ENCODE measurements around the gene AGAP9. TPM values are rescaled to one million over a fixed set of nuclear protein-coding genes. Genes with fewer than 3 reads are reported as not detected.
"Not testable (repeated sequence)": the region's sequence is repeated elsewhere in the genome, so short reads cannot be mapped to it uniquely, and the experiment has no call there.

Gene AGAP9
- total and polyA plus RNA-seq, 12 donors: 0.24 to 35.6 (median 6.4) TPM

GRCh38 chr10:47489630-47490029 lies 33.8 kb downstream of the AGAP9 start:
- H3K27ac ChIP-seq; H3K4me1 ChIP-seq (replicated peaks in 1 of 2); H3K4me3 ChIP-seq; H3K27me3 ChIP-seq; intact Hi-C loops (cut with DNase I); H3K9me3 ChIP-seq (replicated peaks in 1 of 3); H3K36me3 ChIP-seq (replicated peaks in 1 of 2): not testable (repeated sequence)
- DNase-seq: peak in 1 of 7 donors; percentile 14
- 92 to 96% (median 93%) methylated on average over 2 of the region's 7 CpGs; no CpG with 5 or more reads in 1 of the 4 donors for WGBS, 4 donors

GRCh38 chr10:47485943-47486342 lies 37.5 kb downstream of the AGAP9 start:
- peak in 5 of 7 donors; percentile 27 to 58 (median 46) for DNase-seq
- intact Hi-C loops (cut with DNase I); H3K9me3 ChIP-seq (replicated peaks in 1 of 3); H3K27ac ChIP-seq; H3K27me3 ChIP-seq; H3K4me3 ChIP-seq; H3K4me1 ChIP-seq (replicated peaks in 1 of 2); H3K36me3 ChIP-seq (replicated peaks in 1 of 2): not testable (repeated sequence)
- WGBS, 4 donors: 14 to 74% (median 52%) methylated on average over 1 to 3 of the region's 4 CpGs

- H3K4me1 ChIP-seq (replicated peaks in 1 of 2); H3K36me3 ChIP-seq (replicated peaks in 1 of 2); H3K27ac ChIP-seq; H3K27me3 ChIP-seq; H3K4me3 ChIP-seq; H3K9me3 ChIP-seq (replicated peaks in 1 of 3); intact Hi-C loops (cut with DNase I): not testable (repeated sequence)
- peak in 1 of 7 donors; percentile 4 for DNase-seq
- 92 to 100% (median 97%) methylated on average over 1 to 11 of the region's 11 CpGs for WGBS, 4 donors
These were observed 38.7 kb downstream of the AGAP9 start for GRCh38 chr10:47484786-47485185.

GRCh38 chr10:47483923-47484322 lies 39.5 kb downstream of the AGAP9 start, which contains the start of gene ANXA8:
Gene ANXA8 (minus strand): TSS chr10:47484115. CDS start chr10:47483933, 182 bp downstream.
- WGBS, 4 donors: 91 to 100% (median 92%) methylated on average over 1 to 8 of the region's 11 CpGs
- peak in 1 of 7 donors; percentile 18 for DNase-seq
- H3K4me3 ChIP-seq; H3K27ac ChIP-seq; H3K4me1 ChIP-seq (replicated peaks in 1 of 2); H3K36me3 ChIP-seq (replicated peaks in 1 of 2); intact Hi-C loops (cut with DNase I); H3K9me3 ChIP-seq (replicated peaks in 1 of 3); H3K27me3 ChIP-seq: not testable (repeated sequence)

- no CpG with 5 or more reads among the region's 1 CpG for WGBS, 4 donors
These were observed 41.1 kb downstream of the AGAP9 start for GRCh38 chr10:47482367-47482766.

GRCh38 chr10:47481768-47482181 lies 41.7 kb downstream of the AGAP9 start:
- H3K27ac ChIP-seq; intact Hi-C loops (cut with DNase I); H3K27me3 ChIP-seq; H3K36me3 ChIP-seq (replicated peaks in 1 of 2); H3K9me3 ChIP-seq (replicated peaks in 1 of 3); H3K4me3 ChIP-seq; H3K4me1 ChIP-seq (replicated peaks in 1 of 2): not testable (repeated sequence)
- 79 to 100% (median 91%) methylated on average over 1 to 5 of the region's 6 CpGs for WGBS, 4 donors
- DNase-seq: peak in 4 of 7 donors; percentile 19 to 45 (median 34)

More at GRCh38 chr10:47482367-47482766, 41.1 kb downstream of the AGAP9 start:
- H3K36me3 ChIP-seq (replicated peaks in 1 of 2); H3K4me3 ChIP-seq; H3K27ac ChIP-seq; H3K27me3 ChIP-seq; DNase-seq; H3K9me3 ChIP-seq (replicated peaks in 1 of 3); H3K4me1 ChIP-seq (replicated peaks in 1 of 2); intact Hi-C loops (cut with DNase I): not testable (repeated sequence)

GRCh38 chr10:47481182-47481766 lies 42.2 kb downstream of the AGAP9 start:
- intact Hi-C loops (cut with DNase I); H3K4me3 ChIP-seq; H3K36me3 ChIP-seq (replicated peaks in 1 of 2); H3K27ac ChIP-seq; H3K9me3 ChIP-seq (replicated peaks in 1 of 3); H3K27me3 ChIP-seq; H3K4me1 ChIP-seq (replicated peaks in 1 of 2): not testable (repeated sequence)
- DNase-seq: peak in 1 of 7 donors; percentile 15
- 75 to 85% methylated on average over 6 to 7 of the region's 10 CpGs; no CpG with 5 or more reads in 2 of the 4 donors for WGBS, 4 donors

GRCh38 chr10:47480133-47480532 lies 43.3 kb downstream of the AGAP9 start:
- intact Hi-C loops (cut with DNase I); H3K27ac ChIP-seq; H3K27me3 ChIP-seq; H3K4me1 ChIP-seq (replicated peaks in 1 of 2); H3K36me3 ChIP-seq (replicated peaks in 1 of 2); DNase-seq; H3K4me3 ChIP-seq; H3K9me3 ChIP-seq (replicated peaks in 1 of 3): not testable (repeated sequence)
- WGBS, 4 donors: no CpG with 5 or more reads among the region's 3 CpGs

GRCh38 chr10:47478114-47478513 lies 45.3 kb downstream of the AGAP9 start:
- H3K4me3 ChIP-seq; H3K27ac ChIP-seq; H3K9me3 ChIP-seq (replicated peaks in 1 of 3); H3K4me1 ChIP-seq (replicated peaks in 1 of 2); intact Hi-C loops (cut with DNase I); H3K36me3 ChIP-seq (replicated peaks in 1 of 2); H3K27me3 ChIP-seq: not testable (repeated sequence)
- peak in 1 of 7 donors; percentile 13 for DNase-seq
- WGBS, 4 donors: 62 to 83% (median 77%) methylated on average over 2 to 3 of the region's 5 CpGs

- DNase-seq; intact Hi-C loops (cut with DNase I); H3K27me3 ChIP-seq; H3K4me1 ChIP-seq (replicated peaks in 1 of 2); H3K27ac ChIP-seq; H3K9me3 ChIP-seq (replicated peaks in 1 of 3); H3K4me3 ChIP-seq; H3K36me3 ChIP-seq (replicated peaks in 1 of 2): not testable (repeated sequence)
- WGBS, 4 donors: 80 to 100% (median 96%) methylated on average over 1 to 9 of the region's 11 CpGs
These were observed 46.4 kb downstream of the AGAP9 start for GRCh38 chr10:47477078-47477477.

GRCh38 chr10:47475101-47475500 lies 48.3 kb downstream of the AGAP9 start:
- DNase-seq; H3K4me1 ChIP-seq (replicated peaks in 1 of 2); intact Hi-C loops (cut with DNase I); H3K27ac ChIP-seq; H3K36me3 ChIP-seq (replicated peaks in 1 of 2); H3K4me3 ChIP-seq; H3K27me3 ChIP-seq; H3K9me3 ChIP-seq (replicated peaks in 1 of 3): not testable (repeated sequence)
- WGBS, 4 donors: 60 to 89% (median 82%) methylated on average over 1 to 5 of the region's 5 CpGs
